Neural cell (in vitro differentiated cells): ENCODE results near the gene TULP3. TPM values are rescaled to one million over a fixed set of nuclear protein-coding genes. Genes with fewer than 3 reads are reported as not detected.

Experiments used
- H2AFZ ChIP-seq: fragments of 200-600, 300-800 bp; sonication (generic), shearing (Covaris generic); 2 replicates; pipeline ENCODE4 v1.6.0; 2014; ENCODE audit warnings: low read depth, mild to moderate bottlenecking, antibody characterized with exemption, low read length, moderate library complexity
- H3F3A ChIP-seq: fragments of 200-600 bp; shearing (Covaris generic); 2 replicates; pipeline ENCODE4 v1.6.1; 2016; ENCODE audit warnings: mild to moderate bottlenecking, moderate library complexity, mixed read lengths, antibody characterized with exemption, low read length; ENCODE audit not compliant: insufficient read depth, poor library complexity, severe bottlenecking
- H3K27ac ChIP-seq: fragments of 200-600, 300-800 bp; sonication (generic), shearing (Covaris generic); 2 replicates; pipeline ENCODE4 v1.5.1; 2014; ENCODE audit warnings: mild to moderate bottlenecking, low read length, moderate library complexity
- H3K27me3 ChIP-seq: fragments of 300-800, 200-600 bp; sonication (generic), shearing (Covaris generic); 2 replicates; pipeline ENCODE4 v1.6.0; 2014; ENCODE audit warnings: mild to moderate bottlenecking, low read depth, low read length, moderate library complexity; ENCODE audit not compliant: insufficient read depth
- H3K36me3 ChIP-seq: fragments of 300-800, 200-600 bp; sonication (generic), shearing (Covaris generic); 2 replicates; pipeline ENCODE4 v1.5.1; 2014; ENCODE audit warnings: mild to moderate bottlenecking, antibody characterized with exemption, low read length, moderate library complexity; ENCODE audit not compliant: insufficient read depth
- H3K4me2 ChIP-seq: fragments of 300-800, 200-600 bp; sonication (generic), shearing (Covaris generic); 2 replicates; pipeline ENCODE4 v1.6.0; 2014; ENCODE audit warnings: mild to moderate bottlenecking, low read length
- H3K4me3 ChIP-seq: fragments of 300-800, 200-600 bp; sonication (generic), shearing (Covaris generic); 2 replicates; pipeline ENCODE4 v1.5.1; 2014; ENCODE audit warnings: mild to moderate bottlenecking, low read length, moderate library complexity
- H3K79me2 ChIP-seq: fragments of 200-600 bp; shearing (Covaris generic); replicated peaks from 2 replicates; pipeline ENCODE4 v1.6.0; 2014; ENCODE audit warnings: mild to moderate bottlenecking, low read length, moderate library complexity; ENCODE audit not compliant: insufficient read depth
- H3K9ac ChIP-seq: fragments of 300-800, 200-600 bp; sonication (generic), shearing (Covaris generic); 2 replicates; pipeline ENCODE4 v1.6.1; 2016; ENCODE audit warnings: mild to moderate bottlenecking, low read length, mixed read lengths
- H3K9me2 ChIP-seq: fragments of 200-600 bp; shearing (Covaris generic); 2 replicates; pipeline ENCODE4 v1.6.1; 2016; ENCODE audit warnings: mild to moderate bottlenecking, low read length, mixed read lengths; ENCODE audit not compliant: insufficient read depth
- H3K9me3 ChIP-seq: fragments of 200-600, 300-800 bp; sonication (generic), shearing (Covaris generic); 2 replicates; pipeline ENCODE4 v1.6.1; 2016; ENCODE audit warnings: mild to moderate bottlenecking, mixed run types, low read length, moderate library complexity, mixed read lengths
- H4K20me1 ChIP-seq: fragments of 200-600 bp; shearing (Covaris generic); 2 replicates; pipeline ENCODE4 v1.6.1; 2016; ENCODE audit warnings: mild to moderate bottlenecking, mixed run types; ENCODE audit not compliant: insufficient read depth
- CTCF ChIP-seq: fragments of 450-650 bp; IDR thresholded peaks from 2 replicates; pipeline ENCODE4 v1.5.1; 2014; ENCODE audit warnings: antibody characterized with exemption, mild to moderate bottlenecking, moderate library complexity; ENCODE audit not compliant: poor library complexity, severe bottlenecking
- EP300 ChIP-seq: fragments of 450-650 bp; conservative IDR thresholded peaks from 2 replicates; pipeline ENCODE4 v1.6.1; 2014; ENCODE audit warnings: antibody characterized with exemption, mild to moderate bottlenecking, moderate library complexity; ENCODE audit not compliant: poor library complexity, severe bottlenecking
- EZH2 ChIP-seq: fragments of 200-600, 300-800 bp; shearing (Covaris generic), sonication (generic); IDR thresholded peaks from 2 replicates; pipeline ENCODE4 v1.6.1; 2014; ENCODE audit warnings: antibody characterized with exemption, low read length, borderline replicate concordance, mild to moderate bottlenecking; ENCODE audit not compliant: insufficient read depth, poor library complexity, severe bottlenecking
- MXI1 ChIP-seq: fragments of 450-650 bp; conservative IDR thresholded peaks from 2 replicates; pipeline ENCODE4 v1.6.1; 2014; ENCODE audit warnings: antibody characterized with exemption, mild to moderate bottlenecking; ENCODE audit not compliant: poor library complexity, severe bottlenecking
- POLR2AphosphoS5 ChIP-seq: IDR thresholded peaks from 2 replicates; pipeline ENCODE4 v1.6.1; 2012
- RAD21 ChIP-seq: fragments of 450-650 bp; conservative IDR thresholded peaks from 2 replicates; pipeline ENCODE4 v1.6.1; 2014; ENCODE audit warnings: antibody characterized with exemption, mild to moderate bottlenecking, moderate library complexity
- REST ChIP-seq: IDR thresholded peaks from 2 replicates; pipeline ENCODE4 v1.6.1; 2012; ENCODE audit warnings: borderline replicate concordance
- SMC3 ChIP-seq: fragments of 450-650 bp; conservative IDR thresholded peaks from 2 replicates; pipeline ENCODE4 v1.6.1; 2014; ENCODE audit warnings: antibody characterized with exemption, mild to moderate bottlenecking, moderate library complexity; ENCODE audit not compliant: poor library complexity
- TAF1 ChIP-seq: IDR thresholded peaks from 2 replicates; pipeline ENCODE4 v1.6.1; 2012; ENCODE audit warnings: low read depth
- polyA plus RNA-seq: library from polyadenylated mRNA; depleted of rRNA; stranded (reverse); fragments of >200 nt; gene quantifications from 2 replicates; pipeline ENCODE4 v1.2.3, GENCODE V29; 2014

TULP3 gene
- polyA plus RNA-seq, 1 donor from 2014 or later, result 9.3 TPM

GRCh38 chr12:2934371-2934770 lies 43.7 kb downstream of the TULP3 start (continued):
- TF ChIP-seq SMC3 (no peak), POLR2AphosphoS5 (no peak), RAD21 (no peak)

- Histone ChIP-seq H3K79me2 (no peaks in the 10 kb centered on the region), H2AFZ (no peak overlapping the region), H3K36me3 (no peaks in the 10 kb centered on the region), H3K27me3 (no peaks in the 10 kb centered on the region), H3K9me3 (no peaks in the 10 kb centered on the region), H3K4me2 (no peak overlapping the region), H3K9ac (no peak overlapping the region), H3K27ac (no peak overlapping the region), H3K4me3 (no peak overlapping the region), H3F3A (no peaks in the 10 kb centered on the region), H4K20me1 (no peaks in the 10 kb centered on the region), H3K9me2 (no peaks in the 10 kb centered on the region)
- no peak for TF ChIP-seq MXI1
- no peak for TF ChIP-seq EP300
- TF ChIP-seq RAD21, result no peak
- TF ChIP-seq TAF1, result no peak
- TF ChIP-seq EZH2, result no peak
- no peak for TF ChIP-seq REST
- TF ChIP-seq POLR2AphosphoS5, result no peak
- TF ChIP-seq CTCF, result no peak
- no peak for TF ChIP-seq SMC3
These were observed 45.6 kb downstream of the TULP3 start for GRCh38 chr12:2936301-2936700.

- no peak overlapping the region for H2AFZ ChIP-seq
- no peaks in the 10 kb centered on the region for H3K36me3 ChIP-seq
- no peak overlapping the region for H3K9ac ChIP-seq
- no peaks in the 10 kb centered on the region for H3K9me3 ChIP-seq
- H3K4me2 ChIP-seq, result no peak overlapping the region
- no peaks in the 10 kb centered on the region for H3F3A ChIP-seq
- H3K27me3 ChIP-seq, result no peaks in the 10 kb centered on the region
- no peak overlapping the region for H3K27ac ChIP-seq
- no peak overlapping the region for H3K4me3 ChIP-seq
- no peaks in the 10 kb centered on the region for H3K79me2 ChIP-seq
- TF ChIP-seq REST, result no peak
- TF ChIP-seq POLR2AphosphoS5, result no peak
- no peak for TF ChIP-seq EZH2
- no peak for TF ChIP-seq MXI1
- TF ChIP-seq RAD21, result no peak
- no peak for TF ChIP-seq CTCF
- no peak for TF ChIP-seq EP300
- TF ChIP-seq SMC3, result no peak
- TF ChIP-seq TAF1, result no peak
- H3K9me2 ChIP-seq, result no peaks in the 10 kb centered on the region
- H4K20me1 ChIP-seq, result no peaks in the 10 kb centered on the region
These were observed 46.8 kb downstream of the TULP3 start for GRCh38 chr12:2937500-2937899.
